Femur (tissue), 1 donor: ENCODE data around the gene GRIFIN.

Experiments used
- DNase-seq: peaks from one replicate; pipeline ENCODE4 v3.0.0-alpha.2; 2017

The GRIFIN gene

DNA sequence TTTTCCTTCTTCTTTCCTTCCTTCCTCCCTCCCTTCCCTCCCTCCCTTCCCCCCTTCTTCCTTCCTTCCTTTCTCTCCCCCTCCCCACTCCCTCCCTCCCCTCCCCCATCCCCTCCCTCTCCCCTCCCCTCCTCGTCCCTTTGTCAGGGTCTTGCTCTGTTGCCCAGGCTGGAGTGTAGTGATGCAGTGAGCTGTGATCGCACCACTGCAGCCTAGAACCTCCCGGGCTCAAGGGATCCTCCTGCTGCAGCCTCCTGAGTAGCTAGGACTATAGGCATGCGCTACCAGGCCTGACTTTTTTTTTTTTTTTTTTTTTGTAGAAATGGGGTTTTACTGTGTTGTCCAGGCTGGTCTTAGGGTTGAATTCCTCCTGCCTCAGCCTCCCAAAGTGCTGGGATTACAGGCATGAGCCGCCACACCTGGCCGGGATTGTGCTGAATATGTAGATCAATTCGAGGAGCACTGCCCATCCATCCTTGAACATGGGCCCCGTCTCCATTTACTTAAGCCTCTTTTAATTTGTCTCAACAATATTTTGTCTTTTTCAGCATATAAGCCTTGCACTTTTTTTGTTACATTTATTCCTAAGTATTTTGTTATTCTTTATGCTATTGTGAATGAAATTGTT, 23.4 kb downstream of the GRIFIN start:
- DNase-seq = no peak

- DNase-seq = no peak
Measured at GRCh38 chr7:2452074-2452507, 24.1 kb downstream of the GRIFIN start.

- DNase-seq = peak; percentile 89
Measured at GRCh38 chr7:2451171-2452073, 24.8 kb downstream of the GRIFIN start.

DNA sequence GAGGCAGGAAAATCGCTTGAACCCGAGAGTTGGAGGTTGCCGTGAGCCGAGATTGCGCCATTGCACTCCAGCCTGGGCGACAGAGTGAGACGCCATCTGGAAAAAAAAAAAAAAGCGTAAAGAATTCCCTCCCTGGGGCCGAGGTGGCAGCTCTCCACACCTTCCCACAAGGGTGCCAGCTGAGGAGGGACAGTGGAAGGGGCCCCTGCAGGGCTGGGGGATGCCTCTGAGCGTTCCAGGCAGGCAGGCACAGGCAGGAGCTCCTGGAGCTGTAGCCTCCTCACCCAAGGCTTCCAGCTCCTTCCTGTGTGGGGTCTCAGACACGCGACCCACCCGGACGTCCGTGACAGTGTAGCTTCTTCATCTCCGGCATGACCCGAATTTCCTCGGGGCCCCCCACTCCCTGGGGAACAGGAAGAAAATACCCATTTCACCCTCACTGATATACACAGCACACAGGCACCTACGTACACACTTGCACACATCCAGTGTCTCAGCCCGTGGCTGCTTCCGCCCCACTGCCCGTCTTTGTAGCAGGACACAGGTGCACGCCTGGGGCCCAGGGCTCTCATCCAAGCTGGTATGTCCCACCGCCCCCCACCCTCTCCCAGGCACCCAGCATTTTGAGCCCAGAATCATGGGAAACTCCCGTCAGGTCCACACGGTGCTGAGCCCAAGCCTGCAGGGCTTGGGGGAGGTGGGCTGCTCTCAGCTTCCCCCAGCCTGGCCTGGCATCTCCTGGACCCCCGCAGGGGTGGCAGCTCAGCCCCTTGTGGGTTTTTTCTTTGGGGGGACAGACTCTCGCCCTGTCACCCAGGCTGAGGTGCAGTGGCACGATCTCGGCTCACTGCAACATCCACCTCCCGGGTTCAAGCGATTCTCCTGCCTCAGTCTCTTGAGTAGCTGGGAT, 25.7 kb downstream of the GRIFIN start:
- DNase-seq = no peak

- DNase-seq = no peak
Measured at GRCh38 chr7:2446676-2447075, 29.5 kb downstream of the GRIFIN start.

DNA sequence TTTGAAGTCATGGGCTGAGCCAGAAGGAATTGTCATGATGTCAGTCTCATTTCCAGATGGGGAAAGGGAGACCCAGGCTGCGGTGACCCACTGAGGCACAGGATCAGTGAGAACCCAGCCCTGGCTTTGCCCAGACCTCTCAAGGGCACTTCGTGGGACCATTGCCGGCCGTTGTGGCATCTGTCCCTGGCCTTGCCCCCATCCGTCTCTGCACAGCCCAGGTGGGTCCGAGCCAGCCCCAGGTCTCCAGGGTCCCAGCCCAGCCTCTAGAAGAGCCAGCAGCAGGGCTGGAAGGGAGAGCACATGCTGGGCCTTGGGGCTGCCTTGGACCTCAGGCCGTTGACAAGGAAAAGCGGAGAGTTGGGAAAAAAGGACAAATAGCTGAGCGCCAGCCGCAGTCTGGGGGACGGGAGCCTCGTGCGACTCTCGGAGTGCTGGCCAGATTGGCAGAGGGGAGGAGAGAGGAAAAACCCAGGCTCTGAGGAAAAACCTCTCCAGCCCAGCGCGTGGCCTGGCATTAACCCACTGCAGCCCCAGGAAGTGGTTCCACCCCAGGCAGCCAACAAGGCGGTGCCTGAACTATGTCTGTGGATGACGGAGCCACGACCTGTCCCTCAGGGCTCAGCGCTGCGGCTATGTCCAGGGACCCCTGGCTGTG, 30.2 kb downstream of the GRIFIN start:
- DNase-seq = peak; percentile 59

- DNase-seq = no peak
Measured at GRCh38 chr7:2445047-2445446, 31.2 kb downstream of the GRIFIN start.

GRCh38 chr7:2444476-2444875, 31.7 kb downstream of the GRIFIN start:
- peak; percentile 44 for DNase-seq

GRCh38 chr7:2443491-2443890, 32.7 kb downstream of the GRIFIN start:
- DNase-seq = no peak

DNA sequence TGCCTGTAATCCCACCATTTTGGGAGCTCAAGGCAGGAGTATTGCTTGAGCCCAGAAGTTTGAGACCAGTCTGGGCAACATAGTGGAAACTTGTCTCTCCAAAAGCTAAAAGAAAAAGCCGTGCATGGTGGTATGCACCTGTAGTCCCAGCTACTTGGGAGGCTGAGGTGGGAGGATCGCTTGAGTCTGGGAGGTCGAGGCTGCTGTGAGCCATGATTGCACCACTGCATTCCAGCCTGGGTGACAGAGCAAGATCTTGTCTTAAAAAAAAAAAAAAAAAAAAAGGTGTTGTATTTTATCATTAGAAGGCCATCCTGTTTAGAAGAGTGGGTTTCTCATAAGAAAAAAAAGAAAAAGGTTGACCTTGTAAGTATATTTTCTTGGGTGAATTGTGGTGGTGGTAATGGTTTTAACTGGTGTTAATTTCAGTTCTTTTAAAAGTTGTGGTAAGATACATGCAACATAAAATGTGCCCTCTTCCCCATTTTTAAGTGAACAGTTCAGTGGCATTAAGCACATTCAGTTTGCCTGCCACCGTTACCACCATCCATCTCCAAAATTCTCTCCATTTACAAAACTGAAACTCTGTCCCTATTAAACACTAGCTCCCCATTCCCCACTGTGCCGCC, 34.7 kb downstream of the GRIFIN start:
- DNase-seq = no peak

GRCh38 chr7:2440608-2441245, 35.5 kb downstream of the GRIFIN start:
- DNase-seq = no peak

- DNase-seq = no peak
Measured at GRCh38 chr7:2438775-2439174, 37.4 kb downstream of the GRIFIN start.

DNA sequence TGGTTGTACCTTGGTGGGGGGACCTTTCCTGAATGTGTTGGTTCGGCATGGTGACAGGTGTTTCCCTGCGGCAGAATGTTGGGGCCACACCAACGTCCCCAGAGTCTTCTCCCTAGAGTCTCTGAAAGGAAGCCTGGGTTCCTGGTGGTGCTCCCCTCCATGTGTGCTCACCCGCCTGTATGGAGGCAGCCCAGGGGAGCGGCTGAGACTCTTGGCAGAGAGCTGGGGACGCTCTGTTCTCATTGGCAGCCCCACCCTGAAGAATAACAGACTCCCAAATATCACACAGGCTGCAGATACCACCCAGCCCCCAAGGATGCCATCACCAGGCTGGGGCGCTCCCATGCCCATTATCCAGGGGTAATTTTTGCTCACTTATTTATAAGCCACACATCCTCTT, 38.0 kb downstream of the GRIFIN start:
- DNase-seq = no peak

DNA sequence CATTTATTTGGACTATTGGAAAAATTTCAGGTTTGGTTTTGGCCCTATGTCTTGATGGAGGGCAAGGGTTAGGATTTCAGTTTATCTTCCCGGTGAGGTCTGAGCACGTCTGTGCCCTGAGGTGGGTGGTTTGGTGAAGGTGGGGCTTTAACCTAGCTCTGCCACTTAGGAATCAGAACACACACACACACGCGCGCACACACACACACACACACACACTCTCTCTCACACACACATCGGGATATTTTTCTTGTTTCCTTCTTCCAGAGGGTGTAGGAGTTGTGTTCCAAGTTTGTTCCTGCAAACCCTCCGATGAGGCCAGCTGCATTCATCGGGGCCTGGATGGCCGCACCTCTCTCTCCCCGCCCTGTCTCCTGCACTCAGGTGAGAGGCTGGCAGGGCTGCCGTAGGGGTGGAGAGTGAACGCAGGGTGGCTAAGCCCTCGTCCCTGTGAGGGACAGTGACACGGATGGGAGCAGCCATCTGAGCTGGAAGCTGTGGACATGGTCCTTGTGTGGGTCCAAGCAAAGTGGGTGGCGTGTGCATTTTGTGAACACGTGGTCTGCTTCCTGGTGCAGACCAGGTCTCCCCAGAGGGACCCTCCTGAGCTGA, 38.6 kb downstream of the GRIFIN start:
- no peak for DNase-seq

DNA sequence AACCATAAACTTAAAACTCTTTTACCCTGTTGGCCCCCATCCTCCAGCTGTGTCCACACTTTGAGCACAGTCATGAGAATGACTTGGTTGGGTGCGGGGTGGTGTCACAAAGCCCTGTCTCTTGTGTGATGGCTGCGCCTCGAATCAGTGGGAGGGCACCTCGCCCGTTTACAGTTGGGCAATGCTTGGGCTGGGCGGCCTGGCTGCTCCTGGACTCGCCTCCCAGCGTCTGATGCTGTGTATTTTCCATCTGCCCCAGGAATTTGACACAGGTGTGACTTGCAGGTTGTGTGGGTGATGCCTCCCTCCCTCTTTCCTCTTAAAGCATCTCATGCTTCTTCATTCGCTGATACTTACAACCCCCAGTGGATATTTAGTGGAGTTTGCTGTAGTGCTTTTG, 39.1 kb downstream of the GRIFIN start:
- DNase-seq = no peak

GRCh38 chr7:2436341-2437104, 39.7 kb downstream of the GRIFIN start:
- DNase-seq = no peak

DNA sequence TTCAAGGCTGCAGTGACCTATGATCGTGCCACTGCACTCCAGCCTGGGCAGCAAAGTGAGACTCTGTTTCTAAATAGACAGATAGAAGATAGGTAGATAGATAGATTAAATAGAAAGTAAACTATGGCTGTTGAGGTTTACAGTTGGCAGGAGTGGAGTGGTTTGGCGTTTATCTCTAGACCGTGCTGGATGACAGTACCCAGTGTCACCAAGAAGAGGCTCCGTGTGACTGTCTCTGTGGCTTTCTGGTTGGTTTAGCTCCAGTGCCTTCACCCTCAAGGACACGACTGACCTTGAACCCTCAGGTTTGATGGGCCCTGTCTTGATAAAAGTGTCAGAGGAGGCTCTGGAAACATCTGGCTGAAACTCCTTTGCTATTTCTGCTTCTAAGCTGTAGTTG, 41.1 kb downstream of the GRIFIN start:
- no peak for DNase-seq

GRCh38 chr7:2433713-2434550, 42.3 kb downstream of the GRIFIN start:
- no peak for DNase-seq

DNA sequence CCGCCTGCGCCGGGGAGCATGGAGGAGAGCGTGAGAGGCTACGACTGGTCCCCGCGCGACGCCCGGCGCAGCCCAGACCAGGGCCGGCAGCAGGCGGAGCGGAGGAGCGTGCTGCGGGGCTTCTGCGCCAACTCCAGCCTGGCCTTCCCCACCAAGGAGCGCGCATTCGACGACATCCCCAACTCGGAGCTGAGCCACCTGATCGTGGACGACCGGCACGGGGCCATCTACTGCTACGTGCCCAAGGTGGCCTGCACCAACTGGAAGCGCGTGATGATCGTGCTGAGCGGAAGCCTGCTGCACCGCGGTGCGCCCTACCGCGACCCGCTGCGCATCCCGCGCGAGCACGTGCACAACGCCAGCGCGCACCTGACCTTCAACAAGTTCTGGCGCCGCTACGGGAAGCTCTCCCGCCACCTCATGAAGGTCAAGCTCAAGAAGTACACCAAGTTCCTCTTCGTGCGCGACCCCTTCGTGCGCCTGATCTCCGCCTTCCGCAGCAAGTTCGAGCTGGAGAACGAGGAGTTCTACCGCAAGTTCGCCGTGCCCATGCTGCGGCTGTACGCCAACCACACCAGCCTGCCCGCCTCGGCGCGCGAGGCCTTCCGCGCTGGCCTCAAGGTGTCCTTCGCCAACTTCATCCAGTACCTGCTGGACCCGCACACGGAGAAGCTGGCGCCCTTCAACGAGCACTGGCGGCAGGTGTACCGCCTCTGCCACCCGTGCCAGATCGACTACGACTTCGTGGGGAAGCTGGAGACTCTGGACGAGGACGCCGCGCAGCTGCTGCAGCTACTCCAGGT, 43.1 kb downstream of the GRIFIN start:
- no peak for DNase-seq
